Measurements from ENCODE around the gene UNC80. TPM values are rescaled to one million over a fixed set of nuclear protein-coding genes. Genes with fewer than 3 reads are reported as not detected.

The UNC80 gene
- total RNA-seq, 1 experiment from 2014 or later: 1.8 TPM

DNA sequence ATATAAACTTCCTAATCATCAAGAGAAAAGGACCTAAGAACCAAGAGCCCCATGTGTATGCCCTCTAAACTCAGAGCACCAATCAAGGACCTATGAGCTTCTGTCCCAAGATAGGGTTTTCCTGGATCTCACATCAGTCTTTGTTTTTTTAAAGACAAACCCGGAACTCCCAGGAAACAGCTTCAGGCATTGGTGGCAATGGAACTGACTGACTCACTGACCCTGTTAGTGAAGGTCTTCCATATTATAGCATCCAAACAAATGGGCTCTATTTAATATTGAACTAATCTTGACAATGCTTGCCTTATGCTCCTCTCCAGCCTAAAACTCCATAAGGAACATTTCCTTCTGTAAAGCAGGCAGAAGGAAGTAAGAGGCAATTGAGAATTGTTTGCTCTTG, 167.3 kb downstream of the UNC80 start:
- Histone ChIP-seq H3K4me3 (ENCODE audit: low read depth, low read length, poor library complexity, severe bottlenecking) (no peak overlapping the region), H3K4me1 (ENCODE audit: insufficient read depth, low read length, poor library complexity, severe bottlenecking) (peaks cover 29% of the 10 kb centered on the region), H3K27ac (ENCODE audit: low read depth, low read length, poor library complexity, severe bottlenecking) (no peak overlapping the region), H3K9me3 (ENCODE audit: low read depth, low read length, poor library complexity, severe bottlenecking) (no peaks in the 10 kb centered on the region), H3K36me3 (ENCODE audit: insufficient read depth, low read length, poor library complexity, severe bottlenecking) (no peaks in the 10 kb centered on the region), H3K27me3 (replicated peaks; ENCODE audit: insufficient read depth, low read depth, low read length, poor library complexity) (no peaks in the 10 kb centered on the region)
- TF ChIP-seq, protein P1, sequence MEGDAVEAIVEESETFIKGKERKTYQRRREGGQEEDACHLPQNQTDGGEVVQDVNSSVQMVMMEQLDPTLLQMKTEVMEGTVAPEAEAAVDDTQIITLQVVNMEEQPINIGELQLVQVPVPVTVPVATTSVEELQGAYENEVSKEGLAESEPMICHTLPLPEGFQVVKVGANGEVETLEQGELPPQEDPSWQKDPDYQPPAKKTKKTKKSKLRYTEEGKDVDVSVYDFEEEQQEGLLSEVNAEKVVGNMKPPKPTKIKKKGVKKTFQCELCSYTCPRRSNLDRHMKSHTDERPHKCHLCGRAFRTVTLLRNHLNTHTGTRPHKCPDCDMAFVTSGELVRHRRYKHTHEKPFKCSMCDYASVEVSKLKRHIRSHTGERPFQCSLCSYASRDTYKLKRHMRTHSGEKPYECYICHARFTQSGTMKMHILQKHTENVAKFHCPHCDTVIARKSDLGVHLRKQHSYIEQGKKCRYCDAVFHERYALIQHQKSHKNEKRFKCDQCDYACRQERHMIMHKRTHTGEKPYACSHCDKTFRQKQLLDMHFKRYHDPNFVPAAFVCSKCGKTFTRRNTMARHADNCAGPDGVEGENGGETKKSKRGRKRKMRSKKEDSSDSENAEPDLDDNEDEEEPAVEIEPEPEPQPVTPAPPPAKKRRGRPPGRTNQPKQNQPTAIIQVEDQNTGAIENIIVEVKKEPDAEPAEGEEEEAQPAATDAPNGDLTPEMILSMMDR (conservative IDR thresholded peaks at IDR 0.05; ENCODE audit: low read depth, low read length): no peak
- TF ChIP-seq EZH2 (IDR thresholded peaks at IDR 0.05; ENCODE audit: borderline replicate concordance, low read depth, low read length, poor library complexity, severe bottlenecking): no peak
- POLR2A ChIA-PET (ENCODE audit: low non-redundant PET): no interaction called here
- CTCF ChIA-PET: no interaction called here
- intact Hi-C loops (cut with micrococcal nuclease; ENCODE audit: unreplicated experiment): no loop called here
- BruUV-seq (replicated peaks): no TSS peak
- no peak for DNase-seq (ENCODE audit: low spot score)

- Histone ChIP-seq H3K27me3 (replicated peaks; ENCODE audit: insufficient read depth, low read depth, low read length, poor library complexity) (no peaks in the 10 kb centered on the region), H3K27ac (ENCODE audit: low read depth, low read length, poor library complexity, severe bottlenecking) (no peak overlapping the region), H3K36me3 (ENCODE audit: insufficient read depth, low read length, poor library complexity, severe bottlenecking) (no peaks in the 10 kb centered on the region), H3K9me3 (ENCODE audit: low read depth, low read length, poor library complexity, severe bottlenecking) (no peaks in the 10 kb centered on the region), H3K4me3 (ENCODE audit: low read depth, low read length, poor library complexity, severe bottlenecking) (no peak overlapping the region), H3K4me1 (ENCODE audit: insufficient read depth, low read length, poor library complexity, severe bottlenecking) (peaks cover 26% of the 10 kb centered on the region)
- ChIA-PET POLR2A (ENCODE audit: low non-redundant PET) (no interaction called here), CTCF (interaction anchor here (0.6 kb wide), 1 partner anchor 454 kb away, joined by 3 read pairs; no protein-coding TSS in a partner anchor)
- BruUV-seq (replicated peaks): no TSS peak
- no peak for TF ChIP-seq EZH2 (IDR thresholded peaks at IDR 0.05; ENCODE audit: borderline replicate concordance, low read depth, low read length, poor library complexity, severe bottlenecking)
- TF ChIP-seq, protein P1 (conservative IDR thresholded peaks at IDR 0.05; ENCODE audit: low read depth, low read length): no peak
- intact Hi-C loops (cut with micrococcal nuclease; ENCODE audit: unreplicated experiment): no loop called here
- DNase-seq (ENCODE audit: low spot score): no peak
These were observed 169.3 kb downstream of the UNC80 start for GRCh38 chr2:209940936-209941335.

DNA sequence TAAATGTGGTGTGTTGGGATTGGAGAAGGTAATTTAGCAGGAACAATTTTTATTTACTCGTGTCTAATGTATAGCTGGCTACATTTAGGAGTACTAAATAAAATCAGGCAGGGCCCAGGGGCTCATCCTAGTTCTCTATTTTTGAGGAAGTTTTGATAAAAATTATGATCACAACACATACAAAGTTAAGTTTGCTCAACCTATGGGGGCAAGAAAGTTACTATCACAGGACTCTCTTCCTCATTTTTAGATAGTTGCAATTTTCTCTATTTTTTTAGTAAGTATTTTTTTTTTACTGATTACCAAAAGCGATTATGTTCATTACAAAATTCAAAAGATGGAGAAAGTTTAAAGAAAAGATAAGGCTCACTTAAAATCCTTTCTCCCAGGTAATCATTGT, 170.8 kb downstream of the UNC80 start:
- peak overlapping the region; percentile 87 for H3K27ac ChIP-seq (ENCODE audit: low read depth, low read length, poor library complexity, severe bottlenecking)
- no peak for TF ChIP-seq EZH2 (IDR thresholded peaks at IDR 0.05; ENCODE audit: borderline replicate concordance, low read depth, low read length, poor library complexity, severe bottlenecking)
- TF ChIP-seq, protein P1 (conservative IDR thresholded peaks at IDR 0.05; ENCODE audit: low read depth, low read length): no peak
- intact Hi-C loops (cut with micrococcal nuclease; ENCODE audit: unreplicated experiment): no loop called here
- H3K4me3 ChIP-seq (ENCODE audit: low read depth, low read length, poor library complexity, severe bottlenecking): no peak overlapping the region
- BruUV-seq (replicated peaks): no TSS peak
- ChIA-PET POLR2A (ENCODE audit: low non-redundant PET) (no interaction called here), CTCF (interaction anchor here (0.5 to 2.1 kb wide), 2 partner anchors 18 to 70 kb away, joined by 4 to 6 read pairs; no protein-coding TSS in a partner anchor)
- H3K27me3 ChIP-seq (replicated peaks; ENCODE audit: insufficient read depth, low read depth, low read length, poor library complexity): no peaks in the 10 kb centered on the region
- no peak for DNase-seq (ENCODE audit: low spot score)
- H3K36me3 ChIP-seq (ENCODE audit: insufficient read depth, low read length, poor library complexity, severe bottlenecking): no peaks in the 10 kb centered on the region
- H3K4me1 ChIP-seq (ENCODE audit: insufficient read depth, low read length, poor library complexity, severe bottlenecking): peaks cover 33% of the 10 kb centered on the region
- H3K9me3 ChIP-seq (ENCODE audit: low read depth, low read length, poor library complexity, severe bottlenecking): no peaks in the 10 kb centered on the region
